K562 treated with DMSO at 1 percent for 4 hours (cell line): ENCODE results near the gene NARS2. TPM values are rescaled to one million over a fixed set of nuclear protein-coding genes. Genes with fewer than 3 reads are reported as not detected.

Experiments used
- total RNA-seq: library from RNA; unstranded; fragments of 300-600 nt; gene quantifications from 2 replicates; pipeline ENCODE4 v1.2.3, GENCODE V29; 2022; ENCODE audit not compliant: insufficient read depth

NARS2 gene, protein sequence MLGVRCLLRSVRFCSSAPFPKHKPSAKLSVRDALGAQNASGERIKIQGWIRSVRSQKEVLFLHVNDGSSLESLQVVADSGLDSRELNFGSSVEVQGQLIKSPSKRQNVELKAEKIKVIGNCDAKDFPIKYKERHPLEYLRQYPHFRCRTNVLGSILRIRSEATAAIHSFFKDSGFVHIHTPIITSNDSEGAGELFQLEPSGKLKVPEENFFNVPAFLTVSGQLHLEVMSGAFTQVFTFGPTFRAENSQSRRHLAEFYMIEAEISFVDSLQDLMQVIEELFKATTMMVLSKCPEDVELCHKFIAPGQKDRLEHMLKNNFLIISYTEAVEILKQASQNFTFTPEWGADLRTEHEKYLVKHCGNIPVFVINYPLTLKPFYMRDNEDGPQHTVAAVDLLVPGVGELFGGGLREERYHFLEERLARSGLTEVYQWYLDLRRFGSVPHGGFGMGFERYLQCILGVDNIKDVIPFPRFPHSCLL
- 11.5 and 19.7 TPM in 2 replicates for total RNA-seq

DNA sequence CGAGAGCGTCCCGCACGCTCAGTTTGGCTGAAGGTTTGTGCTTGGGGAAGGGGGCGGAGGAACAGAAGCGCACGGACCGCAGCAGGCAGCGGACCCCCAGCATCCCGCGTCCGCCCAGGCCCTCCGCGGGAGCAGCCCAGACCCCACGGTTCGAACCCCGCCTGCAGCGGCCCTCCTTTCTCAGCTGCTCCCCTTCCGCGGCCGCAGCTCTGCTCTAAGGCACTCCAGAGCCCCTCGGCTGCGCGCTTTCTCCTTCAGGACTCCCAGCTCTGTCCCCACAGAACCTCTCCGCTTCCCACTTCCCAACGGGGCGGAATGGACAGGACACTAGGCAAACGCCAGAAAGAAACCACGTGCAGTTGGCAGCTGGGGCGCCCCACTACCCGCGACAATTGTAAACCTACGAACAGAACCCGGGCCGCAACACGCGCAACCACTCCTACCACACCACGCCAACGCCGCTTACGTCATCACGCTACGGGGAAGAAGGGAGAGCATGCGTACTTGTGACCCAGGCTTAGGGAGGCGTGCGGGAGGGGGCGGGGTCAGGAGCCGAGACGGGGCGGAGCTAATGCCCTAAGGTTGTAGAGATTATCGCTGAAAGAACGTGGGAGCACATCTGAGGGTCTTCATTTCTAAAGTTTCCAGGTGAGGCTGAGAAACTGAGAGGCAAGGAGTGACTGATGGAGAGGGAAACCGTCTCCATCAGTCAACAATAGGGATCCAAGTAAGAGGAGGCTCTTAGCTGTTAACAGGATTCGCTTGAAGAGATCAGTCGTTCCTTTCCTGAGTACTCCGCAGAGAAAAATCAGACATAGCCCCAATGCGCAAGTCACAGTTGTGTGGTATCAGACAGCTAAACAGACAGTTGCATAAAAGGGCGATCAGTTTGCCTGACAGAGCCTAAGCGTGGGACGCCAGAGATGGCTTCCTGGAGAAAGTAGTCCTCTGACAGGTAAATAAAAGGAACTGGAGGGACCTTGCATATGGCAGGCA is at the start of gene NARS2:
Gene NARS2 (minus strand): TSS at position 479 of the 996 bp plus-strand sequence. CDS start 376 bp downstream, at position 103.

DNA sequence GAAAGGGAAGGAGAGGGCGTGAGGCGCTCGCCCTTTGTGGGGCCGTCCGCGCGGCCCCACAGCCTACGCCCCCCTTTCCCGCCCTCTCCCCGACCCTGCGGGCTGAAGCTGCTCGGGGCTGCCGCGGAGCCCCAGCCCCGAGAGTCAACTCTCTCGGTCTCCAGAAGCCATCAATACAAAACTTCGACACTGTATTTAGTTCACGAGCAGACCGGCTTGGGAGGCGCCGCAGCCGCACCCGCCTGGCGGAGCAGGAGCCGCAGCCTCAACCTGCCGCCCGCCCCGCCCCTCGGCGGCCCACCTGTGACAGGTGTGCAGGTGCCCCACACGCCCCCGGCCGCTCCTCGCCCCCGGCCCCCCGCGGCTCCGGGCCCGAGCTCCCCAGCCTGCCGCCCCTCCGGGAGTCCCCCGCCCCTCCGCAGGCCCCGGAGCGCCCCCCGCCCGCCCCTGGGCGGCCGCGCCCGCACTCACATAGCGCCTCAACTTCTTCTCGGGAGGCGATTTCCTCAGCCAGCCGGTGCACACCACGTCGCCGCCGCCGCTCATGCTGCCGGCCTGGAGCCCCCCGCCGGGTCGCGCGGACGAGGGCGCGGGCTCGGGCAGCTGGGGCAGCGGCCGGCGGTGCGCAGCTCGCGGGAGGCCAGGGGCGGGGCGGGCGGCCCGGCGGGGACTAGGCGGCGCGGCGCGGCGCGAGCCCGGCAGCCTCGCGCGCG is 157.3 kb downstream of the NARS2 start, which contains the start of gene GAB2:
Gene GAB2 (minus strand): TSS at position 646 of the 713 bp plus-strand sequence. CDS start 100 bp downstream, at position 546.

Other genes with a start within 250 kb of the NARS2 start
- 32.3 and 40.6 TPM in 2 replicates for gene GAB2, start 157.0 kb downstream of the NARS2 start, total RNA-seq